ENCODE results near the gene MLF2. TPM values are rescaled to one million over a fixed set of nuclear protein-coding genes. Genes with fewer than 3 reads are reported as not detected.

MLF2 gene
- total and polyA plus RNA-seq, 12 donors: 108 to 197 (median 148) TPM

DNA sequence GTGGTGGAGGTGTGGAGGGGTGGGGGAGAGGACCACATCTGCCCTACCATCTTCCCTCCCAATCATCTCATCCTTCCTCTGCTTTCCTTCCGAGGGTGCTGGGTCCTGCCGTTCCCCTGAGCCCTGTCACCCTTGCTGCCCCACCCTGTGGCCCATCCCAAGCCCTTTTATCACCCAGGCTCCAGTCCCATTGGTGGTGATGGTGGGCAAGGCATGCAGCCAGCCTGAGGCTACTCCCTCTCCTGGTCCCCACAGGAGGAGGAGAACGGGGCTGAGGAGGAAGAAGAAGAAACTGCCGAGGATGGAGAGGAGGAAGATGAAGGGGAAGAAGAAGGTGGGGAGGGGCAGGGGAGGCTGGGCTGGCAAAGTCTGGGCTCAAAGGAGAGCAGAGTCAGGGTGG lies 16.7 kb upstream of the MLF2 start:
- peaks cover 0 to 44% (median 5%) of the 10 kb centered on the region in 7 donors for H3K27me3 ChIP-seq
- no peaks in the 10 kb centered on the region for H3K9me3 ChIP-seq
- ATAC-seq: no peak
- no peak for DNase-seq
- H3K4me3 ChIP-seq: no peak overlapping the region
- peaks cover 0 to 26% (median 0%) of the 10 kb centered on the region in 9 donors for H3K36me3 ChIP-seq
- WGBS, 2 donors: 69 to 80% methylated on average over 4 of the region's 4 CpGs
- H3K4me1 ChIP-seq: peaks cover 5 to 77% (median 39%) of the 10 kb centered on the region in 9 donors
- intact Hi-C loops (cut with DNase I): loop anchor here in 2 of 10 donors (5.0 kb wide), 2 partner anchors 58 to 82 kb away; partner anchors contain the start of genes P3H3 (in 1 of the 2) and ZNF384 (in 1 of the 2)
- no peak overlapping the region for H3K27ac ChIP-seq
- no peak for TF ChIP-seq CTCF (IDR thresholded peaks at IDR 0.05)

DNA sequence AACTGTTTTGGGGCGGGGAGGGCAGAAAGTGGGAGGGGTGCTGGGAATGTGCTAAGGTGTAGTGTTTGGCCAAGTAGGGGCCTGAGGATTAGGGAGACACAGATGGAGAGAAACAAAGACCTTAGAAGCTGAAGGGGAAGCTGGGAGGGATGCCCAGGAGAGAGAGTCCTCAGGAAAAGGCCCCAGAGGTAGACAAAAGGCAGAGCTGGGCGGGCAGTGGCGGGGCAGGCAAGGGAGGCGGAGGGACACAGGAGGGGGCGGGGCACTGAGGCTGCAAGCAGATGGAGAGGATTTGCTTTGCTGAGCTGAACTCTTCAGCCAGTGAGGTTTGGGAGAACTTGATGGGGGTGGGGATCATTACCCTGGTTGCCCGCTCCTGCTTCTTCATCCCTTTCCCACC lies 16.0 kb upstream of the MLF2 start:
- TF ChIP-seq CTCF (IDR thresholded peaks at IDR 0.05): no peak
- Histone ChIP-seq H3K4me1 (peaks cover 7 to 81% (median 41%) of the 10 kb centered on the region in 9 donors), H3K27ac (peak overlapping the region in 4 of 10 donors; percentile 88 to 94 (median 92)), H3K36me3 (peaks cover 0 to 26% (median 0%) of the 10 kb centered on the region in 9 donors), H3K9me3 (no peaks in the 10 kb centered on the region), H3K27me3 (peaks cover 0 to 41% (median 2%) of the 10 kb centered on the region in 7 donors), H3K4me3 (peak overlapping the region in 7 of 10 donors; percentile 74 to 90 (median 81))
- ATAC-seq (no peak), DNase-seq (peak in 1 of 2 donors; percentile 54)
- 52 to 61% methylated on average over 6 of the region's 6 CpGs for WGBS, 2 donors
- intact Hi-C loops (cut with DNase I): loop anchor here in 2 of 10 donors (5.0 kb wide), 2 partner anchors 58 to 82 kb away; partner anchors contain the start of genes P3H3 (in 1 of the 2) and ZNF384 (in 1 of the 2)

- H3K4me1 ChIP-seq: peaks cover 7 to 82% (median 42%) of the 10 kb centered on the region in 9 donors
- no peak for TF ChIP-seq CTCF (IDR thresholded peaks at IDR 0.05)
These were observed 15.5 kb upstream of the MLF2 start for GRCh38 chr12:6768437-6768914.

GRCh38 chr12:6767353-6768319 lies 14.7 kb upstream of the MLF2 start:
- Histone ChIP-seq H3K4me3 (peak overlapping the region; percentile 69 to 90 (median 82)), H3K4me1 (peaks cover 7 to 80% (median 45%) of the 10 kb centered on the region in 9 donors), H3K27ac (peak overlapping the region; percentile 87 to 99 (median 94)), H3K36me3 (peaks cover 0 to 26% (median 0%) of the 10 kb centered on the region in 9 donors), H3K9me3 (no peaks in the 10 kb centered on the region), H3K27me3 (peaks cover 0 to 27% (median 0%) of the 10 kb centered on the region in 7 donors)
- TF ChIP-seq CTCF (IDR thresholded peaks at IDR 0.05): no peak
- DNase-seq (peak in 1 of 2 donors; percentile 23), ATAC-seq (no peak)
- WGBS, 2 donors: 9 to 10% methylated on average over 37 to 44 of the region's 44 CpGs
- intact Hi-C loops (cut with DNase I): loop anchor here in 3 of 10 donors (2.0 to 5.0 kb wide), 3 partner anchors 15 to 80 kb away; partner anchors contain the start of genes MLF2 (in 1 of the 3), P3H3 (in 1 of the 3) and ZNF384 (in 1 of the 3)

More at GRCh38 chr12:6768437-6768914, 15.5 kb upstream of the MLF2 start:
- DNase-seq: no peak
- Histone ChIP-seq H3K9me3 (no peaks in the 10 kb centered on the region), H3K27ac (peak overlapping the region in 6 of 10 donors; percentile 9 to 99 (median 92)), H3K27me3 (peaks cover 0 to 36% (median 0%) of the 10 kb centered on the region in 7 donors), H3K36me3 (peaks cover 0 to 26% (median 0%) of the 10 kb centered on the region in 9 donors), H3K4me3 (peak overlapping the region in 9 of 10 donors; percentile 69 to 90 (median 81))
- WGBS, 2 donors: 39 to 44% methylated on average over 6 of the region's 6 CpGs
- ATAC-seq: no peak
- intact Hi-C loops (cut with DNase I): loop anchor here in 2 of 10 donors (5.0 kb wide), 2 partner anchors 59 to 81 kb away; partner anchors contain the start of genes P3H3 (in 1 of the 2) and ZNF384 (in 1 of the 2)

Measured in heart right ventricle (tissue), 16 donors.